ENCODE results near the gene NUDT14.

Gene NUDT14

DNA sequence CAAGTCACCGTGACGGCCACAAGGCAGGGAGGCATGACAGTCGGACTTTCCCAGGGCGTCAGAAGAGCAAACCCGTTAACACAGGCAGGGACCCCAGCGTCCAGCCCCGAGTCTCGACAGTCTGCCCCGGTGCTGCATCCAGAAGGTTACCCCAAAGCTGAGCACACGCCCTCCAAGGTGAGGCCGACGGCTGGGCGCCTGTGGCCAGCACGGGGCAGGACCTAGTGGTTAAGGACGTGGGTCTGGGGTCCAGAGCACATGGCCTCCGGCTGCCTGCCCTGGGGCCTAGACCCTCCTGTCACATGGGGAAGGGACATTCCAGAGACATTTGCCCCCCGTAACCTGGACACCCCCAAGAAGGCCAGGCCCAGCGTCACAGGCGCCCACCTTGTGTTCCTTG, 37.5 kb upstream of the NUDT14 start:
- H3K36me3 ChIP-seq (ENCODE audit: control insufficient read depth in 1 of 2, insufficient read depth in 2 of 2, low read depth in 1 of 2, low read length in 2 of 2), result peaks cover 63 to 66% of the 10 kb centered on the region in 2 experiments
- peaks cover 9% of the 10 kb centered on the region for H3K79me1 ChIP-seq (replicated peaks; ENCODE audit: low read length, poor library complexity, severe bottlenecking)
- no peaks in the 10 kb centered on the region for H3K9me3 ChIP-seq (ENCODE audit: control insufficient read depth, low read length)
- H3K14ac ChIP-seq (ENCODE audit: low read length in 2 of 2), result no peak overlapping the region
- no peak overlapping the region for H3K4ac ChIP-seq (ENCODE audit: low read depth in 1 of 2, low read length in 2 of 2)
- no peak overlapping the region for H3K23ac ChIP-seq (ENCODE audit: low read length in 2 of 2)
- no peak overlapping the region for H2BK120ac ChIP-seq (ENCODE audit: low read depth, low read length)
- H3K4me2 ChIP-seq (ENCODE audit: low read length, poor library complexity, severe bottlenecking), result no peak overlapping the region
- no peak for DNase-seq
- no peak overlapping the region for H4K8ac ChIP-seq (ENCODE audit: low read length)
- H3K4me1 ChIP-seq (ENCODE audit: control insufficient read depth, insufficient read depth, low read depth, low read length), result peaks cover 34% of the 10 kb centered on the region
- H2BK5ac ChIP-seq (ENCODE audit: low read depth, low read length, poor library complexity, severe bottlenecking), result no peak overlapping the region
- no peak overlapping the region for H3K9ac ChIP-seq (ENCODE audit: low read length)
- no peak overlapping the region for H4K91ac ChIP-seq (ENCODE audit: low read length)
- H3K27ac ChIP-seq (ENCODE audit: low read length, poor library complexity, severe bottlenecking), result no peak overlapping the region
- WGBS, result 97% methylated on average over 19 of the region's 19 CpGs
- no peak overlapping the region for H3K4me3 ChIP-seq (ENCODE audit: insufficient read depth in 1 of 2, low read depth in 1 of 2, low read length in 2 of 2)
- H2BK12ac ChIP-seq (ENCODE audit: low read length in 2 of 2), result no peak overlapping the region
- no peak overlapping the region for H2AK5ac ChIP-seq (ENCODE audit: low read length, severe bottlenecking)
- no peaks in the 10 kb centered on the region for H3K27me3 ChIP-seq (ENCODE audit: control insufficient read depth in 1 of 2, insufficient read depth in 1 of 2, low read length in 2 of 2)
- H2AFZ ChIP-seq (ENCODE audit: low read depth, low read length), result no peak overlapping the region
- no peak overlapping the region for H3K18ac ChIP-seq (ENCODE audit: low read depth in 1 of 2, low read length in 2 of 2)
- H2BK15ac ChIP-seq (ENCODE audit: low read depth, poor library complexity, severe bottlenecking), result no peak overlapping the region

DNA sequence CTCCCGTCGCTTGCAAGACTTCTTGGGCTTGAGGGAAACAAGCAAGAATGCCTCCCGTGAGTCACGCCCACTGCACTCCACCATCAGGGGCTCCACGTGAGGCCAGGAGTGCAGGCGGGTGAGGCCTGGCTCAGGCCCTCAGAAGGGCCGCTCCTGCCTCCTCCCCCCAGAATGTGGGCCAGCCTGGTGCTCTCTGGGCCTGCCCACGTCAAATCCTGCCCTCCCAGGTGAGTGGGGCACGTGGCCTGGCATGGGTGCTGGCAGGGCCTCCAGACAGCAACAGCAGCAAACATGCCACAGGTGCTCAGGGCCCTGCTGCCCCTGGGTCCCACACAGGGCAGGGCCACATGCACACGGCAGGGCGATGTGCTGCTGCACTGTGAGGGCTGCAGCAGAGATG, 36.7 kb upstream of the NUDT14 start:
- Histone ChIP-seq H3K4me2 (ENCODE audit: low read length, poor library complexity, severe bottlenecking) (no peak overlapping the region), H2AFZ (ENCODE audit: low read depth, low read length) (no peak overlapping the region), H3K14ac (ENCODE audit: low read length in 2 of 2) (no peak overlapping the region), H3K18ac (ENCODE audit: low read depth in 1 of 2, low read length in 2 of 2) (no peak overlapping the region), H2BK5ac (ENCODE audit: low read depth, low read length, poor library complexity, severe bottlenecking) (no peak overlapping the region), H3K4ac (ENCODE audit: low read depth in 1 of 2, low read length in 2 of 2) (no peak overlapping the region), H3K36me3 (ENCODE audit: control insufficient read depth in 1 of 2, insufficient read depth in 2 of 2, low read depth in 1 of 2, low read length in 2 of 2) (peaks cover 55 to 73% of the 10 kb centered on the region in 2 experiments), H3K9me3 (ENCODE audit: control insufficient read depth, low read length) (no peaks in the 10 kb centered on the region), H2BK12ac (ENCODE audit: low read length in 2 of 2) (no peak overlapping the region), H3K23ac (ENCODE audit: low read length in 2 of 2) (no peak overlapping the region), H4K91ac (ENCODE audit: low read length) (peak overlapping the region; percentile 29), H3K27ac (ENCODE audit: low read length, poor library complexity, severe bottlenecking) (no peak overlapping the region), H3K4me3 (ENCODE audit: insufficient read depth in 1 of 2, low read depth in 1 of 2, low read length in 2 of 2) (no peak overlapping the region), H2AK5ac (ENCODE audit: low read length, severe bottlenecking) (no peak overlapping the region), H3K27me3 (ENCODE audit: control insufficient read depth in 1 of 2, insufficient read depth in 1 of 2, low read length in 2 of 2) (no peaks in the 10 kb centered on the region), H2BK15ac (ENCODE audit: low read depth, poor library complexity, severe bottlenecking) (no peak overlapping the region), H3K79me1 (replicated peaks; ENCODE audit: low read length, poor library complexity, severe bottlenecking) (peaks cover 9% of the 10 kb centered on the region), H3K9ac (ENCODE audit: low read length) (no peak overlapping the region), H3K4me1 (ENCODE audit: control insufficient read depth, insufficient read depth, low read depth, low read length) (peaks cover 36% of the 10 kb centered on the region), H4K8ac (ENCODE audit: low read length) (no peak overlapping the region), H2BK120ac (ENCODE audit: low read depth, low read length) (no peak overlapping the region)
- DNase-seq, result no peak
- WGBS, result 96% methylated on average over 11 of the region's 11 CpGs

DNA sequence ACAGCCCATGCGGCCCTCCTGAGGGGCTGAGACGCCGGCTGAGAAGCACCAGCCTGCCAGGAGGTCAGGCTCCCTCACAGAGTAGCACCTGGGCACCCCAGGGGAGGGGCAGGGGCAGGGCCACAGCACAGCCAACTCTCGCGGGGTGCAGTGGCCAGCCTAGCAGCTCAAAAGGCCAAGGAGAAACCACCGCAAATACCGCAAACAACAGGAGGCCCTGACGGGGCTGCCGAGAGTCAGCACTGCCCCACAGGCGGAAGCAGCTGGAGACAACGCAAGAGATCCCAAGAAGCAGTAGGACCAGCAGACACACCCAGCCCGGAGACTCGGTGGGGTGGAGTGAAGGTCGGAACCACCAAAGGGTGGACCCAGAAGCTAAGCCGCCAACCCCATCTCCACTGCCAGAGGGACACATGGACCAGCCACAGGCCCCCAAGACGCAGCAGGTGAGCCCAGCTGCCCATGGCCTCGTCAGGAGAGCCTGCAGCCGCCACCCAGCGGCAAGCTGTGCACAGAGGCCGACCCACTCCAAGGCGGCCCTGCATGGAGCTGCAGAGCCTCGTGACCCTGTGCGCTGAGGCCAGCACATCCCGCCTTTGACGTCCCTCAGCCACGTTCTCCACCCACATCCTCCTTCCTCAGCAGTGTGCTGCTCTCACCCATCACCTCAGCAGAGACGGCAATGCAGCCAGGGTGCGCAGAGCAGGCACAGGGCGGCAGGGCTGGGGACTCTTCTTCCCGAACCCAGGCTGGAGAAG, 35.6 kb upstream of the NUDT14 start:
- Histone ChIP-seq H4K8ac (ENCODE audit: low read length) (no peak overlapping the region), H3K9ac (ENCODE audit: low read length) (no peak overlapping the region), H3K14ac (ENCODE audit: low read length in 2 of 2) (no peak overlapping the region), H3K9me3 (ENCODE audit: control insufficient read depth, low read length) (no peaks in the 10 kb centered on the region), H3K79me1 (replicated peaks; ENCODE audit: low read length, poor library complexity, severe bottlenecking) (peaks cover 9% of the 10 kb centered on the region), H4K91ac (ENCODE audit: low read length) (no peak overlapping the region), H3K4me3 (ENCODE audit: insufficient read depth in 1 of 2, low read depth in 1 of 2, low read length in 2 of 2) (no peak overlapping the region), H3K27ac (ENCODE audit: low read length, poor library complexity, severe bottlenecking) (no peak overlapping the region), H3K4me2 (ENCODE audit: low read length, poor library complexity, severe bottlenecking) (no peak overlapping the region), H3K4me1 (ENCODE audit: control insufficient read depth, insufficient read depth, low read depth, low read length) (peaks cover 43% of the 10 kb centered on the region), H3K4ac (ENCODE audit: low read depth in 1 of 2, low read length in 2 of 2) (no peak overlapping the region), H2BK12ac (ENCODE audit: low read length in 2 of 2) (no peak overlapping the region), H2AK5ac (ENCODE audit: low read length, severe bottlenecking) (no peak overlapping the region), H2AFZ (ENCODE audit: low read depth, low read length) (no peak overlapping the region), H2BK5ac (ENCODE audit: low read depth, low read length, poor library complexity, severe bottlenecking) (no peak overlapping the region), H2BK15ac (ENCODE audit: low read depth, poor library complexity, severe bottlenecking) (no peak overlapping the region), H3K23ac (ENCODE audit: low read length in 2 of 2) (no peak overlapping the region), H3K27me3 (ENCODE audit: control insufficient read depth in 1 of 2, insufficient read depth in 1 of 2, low read length in 2 of 2) (no peaks in the 10 kb centered on the region), H3K18ac (ENCODE audit: low read depth in 1 of 2, low read length in 2 of 2) (no peak overlapping the region), H2BK120ac (ENCODE audit: low read depth, low read length) (no peak overlapping the region), H3K36me3 (ENCODE audit: control insufficient read depth in 1 of 2, insufficient read depth in 2 of 2, low read depth in 1 of 2, low read length in 2 of 2) (peaks cover 53 to 81% of the 10 kb centered on the region in 2 experiments)
- 96% methylated on average over 30 of the region's 30 CpGs for WGBS
- no peak for DNase-seq

DNA sequence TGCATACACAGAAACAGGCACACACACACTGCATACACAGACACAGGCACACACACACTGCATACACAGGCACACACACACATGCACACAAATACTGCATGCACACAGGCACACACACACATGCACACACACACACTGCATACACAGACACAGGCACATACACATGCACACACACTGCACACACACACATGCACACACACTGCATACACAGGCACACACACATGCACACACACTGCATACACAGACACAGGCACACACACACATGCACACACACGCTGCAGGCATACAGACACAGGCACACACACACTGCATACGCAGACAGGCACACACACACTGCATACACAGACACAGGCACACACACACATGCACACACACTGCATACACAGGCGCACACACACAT, 34.5 kb upstream of the NUDT14 start:
- no peak overlapping the region for H2BK12ac ChIP-seq (ENCODE audit: low read length in 2 of 2)
- no peak overlapping the region for H2BK120ac ChIP-seq (ENCODE audit: low read depth, low read length)
- H3K36me3 ChIP-seq (ENCODE audit: control insufficient read depth in 1 of 2, insufficient read depth in 2 of 2, low read depth in 1 of 2, low read length in 2 of 2), result peaks cover 42 to 81% of the 10 kb centered on the region in 2 experiments
- H4K91ac ChIP-seq (ENCODE audit: low read length), result peak overlapping the region; percentile 19
- no peak overlapping the region for H2AFZ ChIP-seq (ENCODE audit: low read depth, low read length)
- peak overlapping the region in 1 of 2 experiments; percentile 63 for H3K14ac ChIP-seq (ENCODE audit: low read length in 2 of 2)
- no peak overlapping the region for H3K4ac ChIP-seq (ENCODE audit: low read depth in 1 of 2, low read length in 2 of 2)
- no peak overlapping the region for H2BK15ac ChIP-seq (ENCODE audit: low read depth, poor library complexity, severe bottlenecking)
- H3K9ac ChIP-seq (ENCODE audit: low read length), result no peak overlapping the region
- no peak overlapping the region for H3K23ac ChIP-seq (ENCODE audit: low read length in 2 of 2)
- H3K27me3 ChIP-seq (ENCODE audit: control insufficient read depth in 1 of 2, insufficient read depth in 1 of 2, low read length in 2 of 2), result no peaks in the 10 kb centered on the region
- no peaks in the 10 kb centered on the region for H3K9me3 ChIP-seq (ENCODE audit: control insufficient read depth, low read length)
- peaks cover 39% of the 10 kb centered on the region for H3K4me1 ChIP-seq (ENCODE audit: control insufficient read depth, insufficient read depth, low read depth, low read length)
- no peak overlapping the region for H3K4me3 ChIP-seq (ENCODE audit: insufficient read depth in 1 of 2, low read depth in 1 of 2, low read length in 2 of 2)
- no peak overlapping the region for H2AK5ac ChIP-seq (ENCODE audit: low read length, severe bottlenecking)
- no peak overlapping the region for H3K27ac ChIP-seq (ENCODE audit: low read length, poor library complexity, severe bottlenecking)
- H4K8ac ChIP-seq (ENCODE audit: low read length), result no peak overlapping the region
- no peak overlapping the region for H2BK5ac ChIP-seq (ENCODE audit: low read depth, low read length, poor library complexity, severe bottlenecking)
- H3K79me1 ChIP-seq (replicated peaks; ENCODE audit: low read length, poor library complexity, severe bottlenecking), result peaks cover 5% of the 10 kb centered on the region
- WGBS, result 56% methylated on average over 3 of the region's 3 CpGs
- no peak overlapping the region for H3K18ac ChIP-seq (ENCODE audit: low read depth in 1 of 2, low read length in 2 of 2)
- H3K4me2 ChIP-seq (ENCODE audit: low read length, poor library complexity, severe bottlenecking), result no peak overlapping the region
- no peak for DNase-seq
